Smooth muscle cell of the umbilical artery (primary cell): ENCODE results near the gene CEP20. TPM values are rescaled to one million over a fixed set of nuclear protein-coding genes. Genes with fewer than 3 reads are reported as not detected.

Experiments used
- total RNA-seq: library from RNA; depleted of rRNA; stranded (reverse); fragments of >200 nt; gene quantifications from 2 replicates; pipeline ENCODE4 v1.2.3, GENCODE V29; 2014

Gene CEP20
- total RNA-seq, result 40.7 and 40.8 TPM in 2 replicates

GRCh38 chr16:15888072-15888976 is at the start of gene CEP20:
Gene CEP20 (minus strand): TSS chr16:15888603. CDS start chr16:15888585, 18 bp downstream.

GRCh38 chr16:15856901-15857698 is 31.3 kb downstream of the CEP20 start, which contains the start of gene MYH11:
Gene MYH11 (minus strand): TSS chr16:15857028. CDS start chr16:15838252, 18,776 bp downstream.

Other genes starting within 250 kb of the CEP20 start
- 12.2 and 17.9 TPM in 2 replicates for gene MARF1, start 245.4 kb downstream of the CEP20 start, total RNA-seq
- gene NDE1, start 238.4 kb downstream of the CEP20 start, total RNA-seq, result 19.9 and 40.3 TPM in 2 replicates
- gene MYH11, start 31.6 kb downstream of the CEP20 start, total RNA-seq, result under 0.01 TPM in 2 replicates
- 43.7 and 81.0 TPM in 2 replicates for gene ABCC1, start 61.0 kb upstream of the CEP20 start, total RNA-seq